AG09309 (cell line): Measurements from ENCODE around the gene MEGF11.

ENCODE experiments used
- DNase-seq: peaks from one replicate; pipeline ENCODE4 v3.0.0-alpha.2; 2010; ENCODE audit warnings: low read depth
- H3K4me3 ChIP-seq: 2 replicates; pipeline ENCODE4 v1.5.1; 2011; ENCODE audit warnings: mild to moderate bottlenecking, low read depth, low read length, moderate library complexity; ENCODE audit not compliant: control insufficient read depth
- TF ChIP-seq, protein P1 (sequence below): IDR thresholded peaks from 2 replicates; pipeline ENCODE4 v1.5.1; 2011; ENCODE audit warnings: mild to moderate bottlenecking, low read depth, low read length, inconsistent platforms; ENCODE audit not compliant: insufficient read depth, control insufficient read depth; ENCODE audit errors: missing control alignments

Gene MEGF11

DNA sequence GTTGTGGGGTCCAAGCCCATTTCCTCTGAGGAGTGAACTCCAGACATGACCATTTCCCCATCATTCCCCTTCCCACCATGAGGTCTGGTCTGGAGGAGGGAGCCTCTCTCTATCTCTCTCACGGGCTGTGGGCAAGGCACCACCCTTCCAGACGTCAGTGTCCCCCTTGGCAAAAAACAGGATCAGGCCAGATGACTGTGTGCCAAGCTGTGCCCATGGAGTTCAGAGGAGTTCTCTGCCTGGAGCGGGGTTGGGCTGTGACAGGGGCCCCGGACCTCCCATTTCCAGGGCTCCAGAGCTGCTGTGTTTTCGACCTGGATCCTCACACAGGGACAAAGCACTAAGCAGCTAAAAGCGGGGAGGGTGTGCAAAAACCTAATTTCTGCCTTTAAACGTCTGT is 259.8 kb downstream of the MEGF11 start:
- no peak for DNase-seq
- no peak overlapping the region for H3K4me3 ChIP-seq
- TF ChIP-seq, protein P1, sequence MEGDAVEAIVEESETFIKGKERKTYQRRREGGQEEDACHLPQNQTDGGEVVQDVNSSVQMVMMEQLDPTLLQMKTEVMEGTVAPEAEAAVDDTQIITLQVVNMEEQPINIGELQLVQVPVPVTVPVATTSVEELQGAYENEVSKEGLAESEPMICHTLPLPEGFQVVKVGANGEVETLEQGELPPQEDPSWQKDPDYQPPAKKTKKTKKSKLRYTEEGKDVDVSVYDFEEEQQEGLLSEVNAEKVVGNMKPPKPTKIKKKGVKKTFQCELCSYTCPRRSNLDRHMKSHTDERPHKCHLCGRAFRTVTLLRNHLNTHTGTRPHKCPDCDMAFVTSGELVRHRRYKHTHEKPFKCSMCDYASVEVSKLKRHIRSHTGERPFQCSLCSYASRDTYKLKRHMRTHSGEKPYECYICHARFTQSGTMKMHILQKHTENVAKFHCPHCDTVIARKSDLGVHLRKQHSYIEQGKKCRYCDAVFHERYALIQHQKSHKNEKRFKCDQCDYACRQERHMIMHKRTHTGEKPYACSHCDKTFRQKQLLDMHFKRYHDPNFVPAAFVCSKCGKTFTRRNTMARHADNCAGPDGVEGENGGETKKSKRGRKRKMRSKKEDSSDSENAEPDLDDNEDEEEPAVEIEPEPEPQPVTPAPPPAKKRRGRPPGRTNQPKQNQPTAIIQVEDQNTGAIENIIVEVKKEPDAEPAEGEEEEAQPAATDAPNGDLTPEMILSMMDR, result no peak

DNA sequence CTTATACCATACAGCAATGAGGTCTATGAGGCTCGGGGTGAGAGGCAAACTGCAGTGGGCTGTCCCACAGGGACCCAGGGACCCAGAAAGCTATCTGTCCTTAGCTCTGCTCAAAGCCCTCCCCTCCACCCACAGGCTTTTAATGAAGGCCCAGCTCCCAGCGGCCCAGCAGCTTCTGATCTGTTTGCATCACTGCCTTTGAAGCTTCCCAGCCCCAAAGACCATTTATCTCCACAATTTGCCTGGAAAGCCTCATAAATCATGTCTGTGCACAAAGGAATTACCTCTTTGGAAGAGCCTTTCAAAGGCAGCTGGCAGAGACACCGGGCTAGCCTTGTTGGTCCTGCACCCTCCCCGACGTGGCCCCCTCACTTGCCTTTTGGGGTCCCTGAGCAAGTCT is 260.3 kb downstream of the MEGF11 start:
- TF ChIP-seq, protein P1, result no peak
- H3K4me3 ChIP-seq, result no peak overlapping the region
- DNase-seq, result no peak

DNA sequence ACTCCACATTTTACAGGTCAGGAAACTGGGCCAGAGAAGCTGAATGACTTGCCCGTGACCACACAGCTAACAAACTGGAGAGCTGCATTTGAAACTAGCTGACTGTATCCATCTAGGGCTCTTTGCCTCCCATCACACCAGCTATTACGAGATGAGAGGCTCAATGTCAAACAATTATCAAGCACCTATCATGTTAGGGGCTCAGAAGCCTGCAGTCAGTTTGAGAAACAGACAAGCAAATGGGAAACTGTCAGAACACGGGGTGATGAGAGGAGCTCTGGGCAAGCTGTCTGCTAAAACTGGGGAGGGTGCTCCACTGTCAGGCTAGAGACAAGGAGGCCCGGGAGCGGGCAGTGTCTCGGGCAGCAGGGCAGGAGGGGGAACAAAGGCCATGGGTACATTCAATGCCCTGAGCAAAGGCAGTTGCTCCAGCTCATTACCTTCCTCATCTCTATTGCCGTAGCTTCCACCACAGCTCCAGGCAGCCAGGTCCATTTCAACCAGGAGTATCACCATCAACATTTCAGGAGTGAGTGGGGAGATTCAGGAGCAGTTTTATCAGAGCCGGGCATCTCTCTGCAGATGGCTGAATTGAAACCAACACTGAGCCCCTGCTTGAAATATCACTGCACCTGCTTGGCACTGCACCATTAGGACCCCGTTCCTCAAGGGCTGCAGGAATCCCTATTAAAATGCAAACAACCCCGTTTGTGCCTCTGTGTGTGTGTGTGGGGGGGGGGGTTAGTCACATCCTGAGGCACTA is 261.6 kb downstream of the MEGF11 start:
- TF ChIP-seq, protein P1, result no peak
- no peak for DNase-seq
- no peak overlapping the region for H3K4me3 ChIP-seq

DNA sequence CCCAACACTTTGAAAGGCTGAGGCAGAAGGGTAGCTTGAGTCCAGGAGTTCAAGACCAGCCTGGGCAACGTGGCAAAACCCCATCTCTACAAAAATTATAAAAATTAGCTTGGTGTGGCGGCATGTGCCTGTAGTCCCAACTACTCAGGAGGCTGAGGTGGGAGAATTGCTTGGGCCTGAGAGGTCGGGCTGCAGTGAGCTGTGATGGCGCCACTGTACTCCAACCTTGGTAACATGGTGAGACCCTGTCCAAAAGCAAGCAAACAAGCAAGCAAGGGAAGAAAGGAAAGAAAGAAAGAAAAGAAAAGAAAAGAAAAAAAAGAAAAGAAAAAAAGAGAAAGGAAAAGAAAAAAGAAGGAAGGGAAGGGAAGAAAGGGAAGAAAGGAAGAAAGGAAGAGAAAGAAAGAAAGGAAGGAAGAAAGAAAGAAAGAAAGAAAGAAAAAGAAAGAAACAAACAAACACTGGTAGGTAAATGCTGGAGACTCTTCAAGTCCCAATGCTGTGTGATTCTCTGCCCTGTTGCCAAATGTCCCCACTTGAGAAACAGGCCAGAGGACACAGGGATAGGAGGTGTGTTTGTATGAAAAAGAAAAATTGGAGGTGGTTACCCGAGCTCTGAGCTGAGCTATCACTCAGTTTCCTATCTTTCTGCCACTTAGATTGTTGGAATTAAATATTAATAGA is 263.1 kb downstream of the MEGF11 start:
- TF ChIP-seq, protein P1, result no peak
- DNase-seq, result no peak
- H3K4me3 ChIP-seq, result no peak overlapping the region

DNA sequence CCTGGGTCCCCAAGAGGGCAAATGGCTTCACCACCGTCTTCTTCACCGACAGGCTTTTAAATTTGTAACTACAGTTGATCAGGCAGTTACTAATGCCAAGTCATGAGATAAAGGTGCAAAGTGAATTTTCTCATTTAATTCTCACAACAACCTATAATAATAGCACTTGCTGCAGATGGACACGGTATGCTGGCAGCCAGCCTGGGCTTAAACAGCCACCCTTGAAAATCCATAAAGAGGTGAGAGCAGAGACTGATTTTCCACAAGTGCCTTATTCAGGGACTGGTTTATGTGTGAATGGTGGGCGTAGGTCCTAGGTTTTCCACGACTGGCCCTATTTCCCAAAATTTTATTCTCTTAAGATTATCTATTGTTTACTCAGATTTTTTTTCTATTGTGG is 266.4 kb downstream of the MEGF11 start:
- DNase-seq, result no peak
- TF ChIP-seq, protein P1, result no peak
- no peak overlapping the region for H3K4me3 ChIP-seq

DNA sequence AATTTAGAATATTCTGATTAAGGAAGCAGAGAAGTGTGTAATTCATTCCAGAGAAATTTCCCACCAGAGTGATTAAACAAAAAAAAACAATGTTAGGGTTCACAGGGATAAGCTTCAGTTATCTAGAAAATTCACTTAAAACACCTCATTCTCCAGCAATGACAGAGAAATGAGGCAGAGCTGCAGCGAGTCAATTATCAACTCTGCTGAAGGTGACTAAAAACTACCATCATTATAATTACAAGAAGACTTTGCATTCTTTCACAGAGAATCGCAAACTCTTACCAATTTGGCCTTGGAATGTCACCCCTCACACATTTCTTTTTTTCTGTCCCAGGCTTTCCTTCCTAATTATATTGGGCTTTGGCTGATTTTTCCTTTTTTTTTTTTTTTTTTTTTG is 267.1 kb downstream of the MEGF11 start:
- no peak for DNase-seq
- TF ChIP-seq, protein P1, result no peak
- H3K4me3 ChIP-seq, result no peak overlapping the region

DNA sequence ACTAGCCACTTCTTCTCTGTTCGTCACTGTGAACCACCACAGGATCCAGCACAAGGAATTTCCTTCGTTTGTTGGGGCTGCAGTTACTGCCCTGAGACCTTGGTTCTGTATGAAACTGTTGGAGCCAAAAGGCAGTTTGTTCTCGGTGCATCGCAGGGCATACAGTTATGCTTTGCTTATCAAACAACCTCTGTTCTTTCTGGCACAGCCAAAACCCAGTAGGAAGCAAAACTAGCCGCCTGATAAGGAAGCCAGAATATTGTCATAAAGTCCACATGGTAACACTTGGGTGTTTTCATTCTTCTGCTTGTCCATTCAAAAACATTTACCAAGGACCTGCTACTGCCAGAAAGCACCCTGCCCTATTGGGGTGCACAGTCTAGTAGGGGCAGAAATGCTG is 268.2 kb downstream of the MEGF11 start:
- TF ChIP-seq, protein P1, result no peak
- DNase-seq, result no peak

More for the DNA sequence above, 268.2 kb downstream of the MEGF11 start:
- no peak overlapping the region for H3K4me3 ChIP-seq
